ENCODE results near the gene MCL1.

Gene MCL1

GRCh38 chr1:150579945-150580642, 684 bp upstream of the MCL1 start:
- Histone ChIP-seq H3K4me3 (ENCODE audit: severe bottlenecking) (peak overlapping the region; percentile 73), H3K9me3 (ENCODE audit: severe bottlenecking) (no peaks in the 10 kb centered on the region), H3K27ac (ENCODE audit: poor library complexity, severe bottlenecking) (peak overlapping the region; percentile 100), H3K27me3 (ENCODE audit: insufficient read depth, poor library complexity, severe bottlenecking) (no peaks in the 10 kb centered on the region), H3K4me1 (ENCODE audit: insufficient read depth, poor library complexity, severe bottlenecking) (peaks cover 18% of the 10 kb centered on the region), H3K36me3 (ENCODE audit: low read depth) (peaks cover 41% of the 10 kb centered on the region)
- no peak for DNase-seq (ENCODE audit: low spot score)
- ATAC-seq (ENCODE audit: low read depth): no peak
- TF ChIP-seq CTCF (IDR thresholded peaks at IDR 0.05; ENCODE audit: poor library complexity, severe bottlenecking): no peak

GRCh38 chr1:150578272-150579109, 919 bp downstream of the MCL1 start:
- no peak for TF ChIP-seq CTCF (IDR thresholded peaks at IDR 0.05; ENCODE audit: poor library complexity, severe bottlenecking)
- H3K36me3 ChIP-seq (ENCODE audit: low read depth): peaks cover 58% of the 10 kb centered on the region
- H3K27me3 ChIP-seq (ENCODE audit: insufficient read depth, poor library complexity, severe bottlenecking): no peaks in the 10 kb centered on the region
- H3K27ac ChIP-seq (ENCODE audit: poor library complexity, severe bottlenecking): peak overlapping the region; percentile 100
- ATAC-seq (ENCODE audit: low read depth): peak; percentile 37
- DNase-seq (ENCODE audit: low spot score): peak; percentile 70
- peaks cover 32% of the 10 kb centered on the region for H3K4me1 ChIP-seq (ENCODE audit: insufficient read depth, poor library complexity, severe bottlenecking)
- peak overlapping the region; percentile 73 for H3K4me3 ChIP-seq (ENCODE audit: severe bottlenecking)
- no peaks in the 10 kb centered on the region for H3K9me3 ChIP-seq (ENCODE audit: severe bottlenecking)

- no peak for ATAC-seq (ENCODE audit: low read depth)
- H3K4me1 ChIP-seq (ENCODE audit: insufficient read depth, poor library complexity, severe bottlenecking): peaks cover 40% of the 10 kb centered on the region
Observed at GRCh38 chr1:150577557-150578271, 1.7 kb downstream of the MCL1 start.

GRCh38 chr1:150576794-150577556, 2.4 kb downstream of the MCL1 start:
- TF ChIP-seq CTCF (IDR thresholded peaks at IDR 0.05; ENCODE audit: poor library complexity, severe bottlenecking): no peak
- peaks cover 69% of the 10 kb centered on the region for H3K36me3 ChIP-seq (ENCODE audit: low read depth)
- peak overlapping the region; percentile 100 for H3K27ac ChIP-seq (ENCODE audit: poor library complexity, severe bottlenecking)
- DNase-seq (ENCODE audit: low spot score) (no peak), ATAC-seq (ENCODE audit: low read depth) (no peak)
- H3K9me3 ChIP-seq (ENCODE audit: severe bottlenecking): no peaks in the 10 kb centered on the region
- no peaks in the 10 kb centered on the region for H3K27me3 ChIP-seq (ENCODE audit: insufficient read depth, poor library complexity, severe bottlenecking)
- H3K4me3 ChIP-seq (ENCODE audit: severe bottlenecking): peak overlapping the region; percentile 73
- H3K4me1 ChIP-seq (ENCODE audit: insufficient read depth, poor library complexity, severe bottlenecking): peaks cover 44% of the 10 kb centered on the region

More at GRCh38 chr1:150577557-150578271, 1.7 kb downstream of the MCL1 start:
- no peak for TF ChIP-seq CTCF (IDR thresholded peaks at IDR 0.05; ENCODE audit: poor library complexity, severe bottlenecking)
- Histone ChIP-seq H3K27ac (ENCODE audit: poor library complexity, severe bottlenecking) (peak overlapping the region; percentile 100), H3K9me3 (ENCODE audit: severe bottlenecking) (no peaks in the 10 kb centered on the region), H3K27me3 (ENCODE audit: insufficient read depth, poor library complexity, severe bottlenecking) (no peaks in the 10 kb centered on the region), H3K4me3 (ENCODE audit: severe bottlenecking) (peak overlapping the region; percentile 73), H3K36me3 (ENCODE audit: low read depth) (peaks cover 65% of the 10 kb centered on the region)
- DNase-seq (ENCODE audit: low spot score): no peak

Data from RWPE2 (cell line).